Measurements from ENCODE around the gene GPAT3.
"Not testable (repeated sequence)": the region's sequence is repeated elsewhere in the genome, so short reads cannot be mapped to it uniquely, and the experiment has no call there.

GPAT3 gene

DNA sequence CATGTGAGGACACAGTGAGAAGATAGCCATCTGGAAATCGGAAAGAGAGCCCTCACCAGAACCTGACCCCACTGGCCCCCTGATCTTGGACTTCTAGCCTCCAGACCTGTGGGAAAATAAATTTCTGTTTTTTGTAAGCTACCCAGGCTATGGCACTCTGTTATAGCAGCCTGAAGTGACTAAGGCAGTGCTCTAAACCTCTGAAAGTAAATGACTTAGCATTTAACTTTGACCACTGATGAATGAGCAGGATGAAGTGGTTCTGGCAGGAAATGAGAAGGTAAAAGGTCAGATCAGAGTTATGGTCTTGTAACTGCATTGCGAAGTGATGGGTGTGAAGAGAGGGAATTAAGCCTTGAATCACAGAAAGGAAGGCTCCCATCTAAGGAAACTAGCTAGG, 17.0 kb downstream of the GPAT3 start:
- DNase-seq = no peak

DNA sequence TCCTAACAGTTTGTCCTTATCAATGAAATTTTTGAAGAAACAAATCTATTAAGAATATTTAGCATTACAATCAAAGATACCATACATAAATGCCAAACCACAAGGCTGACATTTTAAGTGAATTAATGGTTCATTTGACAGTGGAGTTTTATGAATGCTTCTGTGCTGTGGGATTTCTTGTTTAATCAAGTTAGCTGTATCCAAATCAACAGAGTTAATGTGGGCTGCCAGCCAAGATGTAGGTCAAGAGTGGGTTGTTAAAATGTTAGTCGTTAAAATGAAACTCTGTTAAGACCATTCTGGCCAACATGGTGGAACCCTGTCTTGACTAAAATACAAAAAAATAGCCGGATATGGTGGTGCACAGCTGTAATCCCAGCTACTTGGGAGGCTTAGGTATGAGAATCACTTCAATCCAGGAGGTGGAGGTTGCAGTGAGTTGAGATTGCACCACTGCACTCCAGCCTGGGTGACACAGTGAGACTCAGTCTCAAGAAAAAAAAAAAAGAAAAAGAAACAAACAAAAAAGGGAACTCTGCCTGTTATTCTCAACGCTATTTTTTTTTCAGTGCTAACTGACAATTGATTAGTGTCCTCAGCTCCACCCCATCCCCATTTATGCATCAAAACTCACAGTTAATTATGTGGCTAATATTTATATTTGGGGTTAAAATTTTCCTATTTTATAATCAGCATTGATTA, 20.2 kb downstream of the GPAT3 start:
- no peak for DNase-seq

DNA sequence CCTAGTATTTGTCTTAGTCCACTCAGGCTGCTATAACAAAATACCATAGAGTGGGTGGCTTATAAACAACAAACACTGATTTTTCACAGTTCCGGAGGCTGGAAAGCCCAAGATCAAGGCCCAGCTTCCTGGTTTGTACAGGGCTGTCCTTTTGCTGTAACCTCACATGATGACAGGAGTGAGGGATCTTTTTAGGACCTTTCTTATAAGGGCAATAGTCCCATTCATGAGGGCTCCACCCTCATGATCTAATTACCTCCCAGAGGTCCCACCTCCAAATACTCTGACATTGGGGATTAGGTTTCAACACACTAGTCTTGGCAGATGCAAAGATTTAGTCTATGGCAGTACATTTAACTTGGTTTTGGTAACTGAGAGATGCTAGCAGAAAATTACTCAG, 20.9 kb downstream of the GPAT3 start:
- no peak for DNase-seq

DNA sequence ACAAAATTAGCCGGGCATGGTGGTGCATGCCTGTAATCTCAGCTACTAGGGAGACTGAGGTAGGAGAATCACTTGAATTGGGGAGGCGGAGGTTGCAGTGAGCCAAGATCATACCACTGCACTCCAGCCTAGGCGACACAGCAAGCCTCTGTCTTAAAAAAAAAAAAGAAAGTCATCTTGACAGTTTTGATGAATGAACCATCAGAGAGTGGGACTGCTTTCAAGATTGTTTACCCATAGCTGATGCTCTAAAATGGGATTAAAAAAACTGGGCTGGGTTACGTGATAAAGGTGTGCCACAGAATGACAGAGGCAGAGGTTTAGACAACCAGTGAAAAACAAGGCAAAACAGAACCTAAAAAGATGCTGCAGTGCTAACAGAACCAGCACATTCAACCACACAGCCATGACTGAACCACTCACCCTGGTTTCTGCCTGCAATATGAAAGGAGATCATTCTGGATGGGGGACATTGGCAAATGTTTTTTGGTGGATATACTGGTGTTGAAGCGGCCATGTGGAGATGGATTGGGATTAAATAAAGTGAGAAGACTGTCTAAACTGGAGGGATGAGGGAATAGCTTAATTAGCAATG, 22.2 kb downstream of the GPAT3 start:
- DNase-seq = no peak

DNA sequence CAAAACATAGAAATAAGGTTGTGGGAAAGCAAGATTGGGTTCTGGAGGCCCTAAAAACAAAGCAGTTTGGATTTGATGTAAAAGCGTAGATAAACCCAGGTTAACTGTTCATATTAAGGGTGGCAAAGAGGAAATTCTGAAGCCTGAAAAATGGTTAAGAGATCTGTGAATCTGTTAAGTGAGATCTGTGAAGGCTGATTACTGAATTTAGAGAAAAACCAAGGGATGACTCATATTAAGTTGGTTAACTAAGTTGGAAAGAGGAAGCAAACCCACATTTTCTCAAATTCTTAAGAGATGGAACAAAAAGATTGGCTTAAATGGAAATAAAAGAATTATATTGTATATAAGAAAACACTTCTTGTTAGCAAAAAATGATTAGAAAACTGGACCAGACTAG, 22.8 kb downstream of the GPAT3 start:
- DNase-seq = no peak

DNA sequence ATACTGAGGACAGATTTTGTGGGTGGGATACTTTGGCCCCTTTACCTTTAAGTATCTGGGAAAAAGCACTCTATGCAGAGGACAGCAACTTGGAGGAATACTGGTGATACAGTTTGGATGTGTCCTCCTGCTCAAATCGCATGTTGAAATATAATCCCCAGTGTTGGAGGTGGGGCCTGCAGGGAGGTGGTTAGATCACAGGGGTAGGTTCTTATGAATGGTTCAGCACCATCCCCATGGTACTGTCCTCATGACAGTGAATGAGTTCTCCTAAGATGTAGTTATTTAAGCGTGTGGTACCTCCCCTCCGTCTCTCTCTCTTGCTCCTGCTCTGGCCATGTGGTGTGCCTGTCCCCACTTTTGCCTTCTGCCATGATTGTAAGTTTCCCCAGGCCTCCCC, 24.6 kb downstream of the GPAT3 start:
- no peak for DNase-seq

DNA sequence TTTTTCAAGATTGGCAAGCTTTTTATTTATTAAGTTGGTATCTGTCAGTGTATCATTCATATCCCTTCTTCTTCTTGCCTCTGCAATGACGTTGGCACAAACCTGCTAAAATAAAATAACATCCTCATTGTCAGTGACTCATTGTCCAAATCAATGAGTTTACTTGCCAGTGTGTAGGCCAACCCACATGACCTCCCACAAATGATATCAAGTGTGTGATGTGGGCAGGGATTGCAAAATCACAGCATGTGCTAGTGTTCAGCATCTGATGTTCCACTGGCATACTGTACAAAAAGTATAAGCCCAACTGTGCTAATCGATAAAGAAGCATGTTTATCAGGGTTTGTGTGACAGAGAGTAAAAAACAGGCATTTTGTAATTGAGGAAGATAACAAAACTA, 25.5 kb downstream of the GPAT3 start:
- DNase-seq = no peak

DNA sequence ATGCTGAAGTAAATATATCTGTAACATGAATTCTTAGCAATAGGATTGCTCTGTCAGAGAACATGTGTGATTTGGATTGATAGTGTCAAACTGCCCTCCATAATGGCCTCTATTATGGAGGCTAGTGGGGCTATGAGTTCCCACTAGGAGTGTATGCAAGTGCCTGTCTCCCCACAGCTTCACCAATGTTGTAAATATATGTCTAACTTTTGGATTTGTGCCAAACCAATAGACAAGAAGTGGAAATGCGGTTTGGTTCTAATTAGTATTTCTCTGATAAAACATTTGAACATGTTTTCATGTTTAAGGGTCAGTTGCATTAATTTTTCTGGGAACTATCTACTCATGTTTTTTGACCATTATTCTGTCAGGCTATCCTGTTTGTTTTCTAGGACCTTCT, 28.1 kb downstream of the GPAT3 start:
- no peak for DNase-seq

DNA sequence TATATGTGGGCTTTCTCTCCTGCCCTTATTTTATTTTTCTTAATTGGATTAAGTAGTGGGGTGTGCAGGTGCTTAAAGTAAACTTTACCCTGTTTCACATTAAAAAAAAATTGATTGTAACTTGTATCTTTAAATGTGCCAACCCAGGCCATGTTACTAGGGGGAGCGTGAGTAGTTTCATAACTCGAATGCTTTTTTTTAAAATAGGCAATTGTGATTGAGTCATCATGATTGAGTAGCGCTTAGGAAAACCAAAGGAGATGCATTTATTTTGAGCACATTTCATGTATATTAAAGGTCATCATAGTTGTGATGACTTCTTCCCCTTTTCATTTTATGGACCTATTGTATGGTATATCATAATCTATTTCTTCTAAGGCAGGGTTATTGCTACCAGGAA, 32.2 kb downstream of the GPAT3 start:
- DNase-seq = no peak

DNA sequence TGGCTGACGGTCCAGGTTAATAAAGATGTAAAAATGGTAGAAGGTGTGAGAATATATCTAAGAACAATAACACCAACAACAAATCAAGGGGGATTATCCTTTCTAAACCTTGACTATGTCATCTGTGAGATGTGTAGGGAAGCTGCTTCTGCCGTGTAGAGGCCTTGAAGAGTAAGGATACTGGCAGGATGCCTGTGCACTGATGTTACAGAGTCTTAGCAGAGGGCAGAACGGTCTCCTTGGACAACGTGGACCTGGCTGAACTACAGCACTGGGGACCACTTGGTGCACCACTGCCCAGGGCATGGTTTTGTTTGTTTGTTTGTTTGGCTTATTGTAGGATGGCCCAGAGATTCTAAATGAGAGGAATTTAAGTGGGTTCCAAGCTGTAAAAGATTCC, 33.5 kb downstream of the GPAT3 start:
- no peak for DNase-seq

DNA sequence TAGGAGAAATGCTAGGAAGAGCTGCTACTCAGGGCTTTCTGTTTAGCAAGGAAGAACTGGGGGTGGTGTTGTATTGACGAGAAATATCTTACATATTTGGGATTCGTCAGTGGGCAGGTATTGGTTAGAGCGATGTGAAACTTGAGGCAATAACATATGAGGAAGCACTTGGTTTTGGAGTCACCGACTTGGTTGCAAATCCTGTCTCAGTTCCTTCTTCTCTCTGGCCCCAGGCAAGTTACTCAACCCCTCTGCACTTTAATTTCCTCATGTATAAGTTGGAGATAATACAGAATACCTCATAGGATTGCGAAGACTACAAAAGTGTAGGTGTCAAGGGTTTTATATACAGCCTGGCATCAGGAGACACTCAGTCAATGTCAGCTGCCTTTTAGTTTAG, 34.1 kb downstream of the GPAT3 start:
- DNase-seq = no peak

DNA sequence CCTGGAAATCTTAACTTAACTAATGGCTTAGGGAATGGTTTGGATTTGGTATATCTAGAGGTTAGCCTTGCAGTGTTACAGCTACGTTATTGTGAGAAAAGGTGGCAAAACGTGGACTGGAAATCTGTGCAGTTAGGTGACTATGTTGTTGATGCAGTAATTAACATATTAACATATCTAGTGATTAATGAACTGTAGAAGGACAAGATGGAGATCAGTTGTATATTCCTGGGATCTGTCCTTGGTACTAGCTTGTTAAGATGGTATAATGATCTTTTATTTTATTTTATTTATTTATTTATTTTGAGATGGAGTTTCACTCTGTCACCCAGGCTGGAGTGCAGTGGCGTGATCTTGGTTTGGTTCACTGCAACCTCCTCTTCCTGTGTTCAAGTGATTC, 36.9 kb downstream of the GPAT3 start:
- DNase-seq = no peak

DNA sequence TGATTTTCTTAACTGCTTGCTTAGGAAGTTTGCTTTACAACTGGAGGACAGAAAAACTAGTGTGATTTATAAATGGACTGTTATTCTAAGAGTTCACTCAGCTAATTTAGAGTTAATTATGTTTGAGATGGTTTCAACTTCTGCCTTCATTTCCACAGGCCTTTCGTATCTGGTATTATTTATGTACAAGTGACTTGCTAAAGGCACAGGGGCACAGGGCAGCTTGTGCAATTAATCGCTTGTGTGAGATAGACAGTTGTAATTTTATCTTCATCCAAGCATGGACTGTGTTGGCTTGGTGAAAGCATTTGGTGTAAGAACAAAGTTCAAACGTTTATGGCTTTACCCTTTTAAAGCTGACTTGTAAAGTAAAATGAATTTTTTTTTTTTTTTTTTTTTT, 38.3 kb downstream of the GPAT3 start:
- no peak for DNase-seq

DNA sequence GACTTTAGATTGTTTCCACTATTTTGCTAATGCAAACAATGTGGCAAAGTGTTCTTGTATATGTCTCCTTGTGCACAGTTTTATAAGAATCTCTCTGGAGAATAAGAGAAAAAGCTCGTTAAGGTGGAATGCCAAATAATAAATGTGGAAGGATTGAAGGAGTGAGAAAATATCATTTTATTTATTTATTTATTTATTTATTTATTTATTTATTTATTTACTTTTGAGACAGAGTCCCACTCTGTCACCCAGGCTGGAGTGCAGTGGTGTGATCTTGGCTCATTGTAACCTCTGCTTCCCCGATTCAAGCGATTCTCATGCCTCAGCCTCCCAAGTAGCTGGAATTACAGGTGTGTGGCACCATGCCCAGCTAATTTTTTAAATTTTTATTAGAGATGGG, 40.3 kb downstream of the GPAT3 start:
- not testable (repeated sequence) for DNase-seq

DNA sequence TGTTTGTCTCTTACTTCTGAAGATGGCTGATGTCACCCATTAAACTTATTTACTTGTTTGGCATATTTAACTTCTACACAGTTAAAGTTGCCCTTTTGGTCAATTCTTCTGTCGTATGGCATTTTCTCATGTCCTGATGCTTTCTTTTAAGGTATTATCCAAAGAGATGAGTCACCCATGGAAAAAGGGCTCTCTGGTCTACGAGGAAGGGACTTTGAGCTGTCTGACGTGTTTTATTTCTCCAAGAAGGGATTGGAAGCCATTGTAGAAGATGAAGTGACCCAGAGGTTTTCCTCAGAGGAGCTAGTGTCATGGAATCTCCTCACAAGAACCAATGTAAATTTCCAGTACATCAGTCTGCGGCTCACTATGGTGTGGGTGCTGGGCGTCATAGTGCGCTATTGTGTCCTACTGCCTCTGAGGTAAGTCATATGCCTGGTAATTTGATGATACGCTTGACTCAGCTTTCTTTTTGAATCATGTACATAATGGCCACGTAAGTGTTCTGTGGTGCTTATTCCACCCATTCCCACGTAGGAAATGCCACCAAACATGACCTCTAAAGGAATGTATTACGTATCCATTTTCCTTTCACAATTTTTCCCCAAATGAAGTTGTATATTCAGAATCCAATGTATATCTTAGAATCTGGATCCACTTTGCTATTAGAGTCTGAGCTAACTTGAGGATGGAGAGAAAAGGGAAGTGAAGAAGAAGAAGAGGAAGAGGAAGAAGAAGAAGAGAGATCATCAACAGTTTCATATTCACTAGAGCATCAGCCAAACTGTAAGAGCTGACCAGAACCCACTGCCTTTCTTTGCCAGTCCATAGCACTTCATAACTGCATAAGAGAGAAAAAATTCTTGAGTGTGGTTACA, 45.7 kb downstream of the GPAT3 start:
- no peak for DNase-seq

DNA sequence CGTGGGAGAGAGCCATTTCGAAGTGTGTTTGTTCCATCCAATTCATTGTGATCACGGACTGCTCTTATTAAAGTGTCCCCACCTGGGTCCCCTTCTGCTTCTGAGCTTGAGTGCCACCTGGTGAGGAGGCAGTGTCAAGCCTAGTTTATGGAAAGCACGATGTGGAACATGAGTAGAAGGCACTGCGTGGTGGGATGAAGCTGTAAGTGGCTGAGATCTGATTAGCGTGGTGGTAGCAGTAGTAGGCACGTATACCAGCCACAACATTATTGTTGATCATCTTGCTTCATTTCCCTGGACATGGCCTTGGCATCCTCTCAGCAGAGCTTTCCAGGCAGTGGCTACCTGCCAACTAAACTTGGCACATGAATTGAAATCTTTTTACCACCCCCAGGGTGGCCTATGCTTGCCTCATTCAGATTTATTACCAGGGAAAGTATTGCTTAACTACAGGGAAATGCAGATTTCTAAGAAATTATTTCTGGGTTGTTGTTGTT, 46.4 kb downstream of the GPAT3 start:
- no peak for DNase-seq

DNA sequence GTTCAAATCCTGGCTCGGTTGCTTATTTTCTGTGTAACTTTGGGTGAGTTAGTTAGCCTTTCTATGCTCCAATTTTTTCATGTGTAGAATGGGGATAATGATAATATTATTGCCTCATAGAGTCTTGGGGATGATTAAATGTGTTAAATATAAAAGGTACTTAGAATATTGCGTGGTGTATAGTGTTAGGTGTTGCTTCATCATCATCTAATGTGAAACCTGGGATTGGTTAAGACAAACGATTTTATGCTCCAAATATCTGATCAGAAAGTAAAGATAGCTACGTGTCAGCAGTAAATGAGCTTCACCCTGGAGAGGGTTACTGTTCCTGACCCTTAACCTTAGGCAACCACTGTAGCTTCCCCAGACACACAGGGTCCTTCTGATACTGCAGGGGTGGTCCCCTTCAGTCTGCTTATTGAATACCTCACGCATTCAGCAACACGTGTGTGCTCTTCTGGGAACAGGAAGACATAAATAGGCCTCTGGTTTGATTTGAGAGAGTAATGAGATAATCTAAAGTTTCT, 50.1 kb downstream of the GPAT3 start:
- DNase-seq = no peak

DNA sequence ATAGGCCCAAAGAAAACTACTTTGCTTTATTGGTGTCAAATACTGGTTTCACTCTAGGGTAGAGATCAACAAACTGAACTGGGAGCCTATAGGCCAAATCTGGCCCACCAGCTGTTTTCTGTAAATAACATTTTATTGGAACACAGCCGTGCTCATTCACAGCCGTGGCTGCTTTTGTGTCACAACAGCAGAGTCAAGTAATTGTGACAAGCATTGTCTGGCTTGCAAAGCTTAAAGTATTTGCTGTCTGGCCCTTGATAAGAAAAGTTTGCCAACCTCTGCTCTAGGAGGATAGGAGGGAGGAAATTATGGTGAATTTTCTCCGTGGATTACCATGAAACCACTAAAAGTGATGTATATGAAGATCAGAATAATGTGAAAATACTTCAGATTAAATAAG, 53.4 kb downstream of the GPAT3 start:
- no peak for DNase-seq

DNA sequence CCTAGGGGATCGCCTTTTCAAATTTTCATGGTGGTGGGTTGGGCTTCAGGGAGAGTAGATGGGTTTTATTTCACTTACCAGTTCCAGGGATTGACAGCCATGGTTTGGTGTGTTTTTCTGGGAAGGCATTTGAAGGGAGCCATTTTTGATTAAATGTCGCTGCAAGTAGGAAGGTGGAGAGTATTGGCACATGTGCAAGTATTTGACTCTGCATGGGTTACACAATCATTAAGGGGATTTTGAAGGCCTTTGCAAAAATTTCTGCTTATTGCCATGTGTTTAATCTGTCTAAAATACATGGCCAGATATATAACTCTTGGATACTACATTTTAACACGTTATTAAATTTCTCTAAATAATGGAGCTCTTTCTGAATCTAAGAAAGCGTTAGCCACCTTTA, 55.1 kb downstream of the GPAT3 start:
- DNase-seq = no peak

DNA sequence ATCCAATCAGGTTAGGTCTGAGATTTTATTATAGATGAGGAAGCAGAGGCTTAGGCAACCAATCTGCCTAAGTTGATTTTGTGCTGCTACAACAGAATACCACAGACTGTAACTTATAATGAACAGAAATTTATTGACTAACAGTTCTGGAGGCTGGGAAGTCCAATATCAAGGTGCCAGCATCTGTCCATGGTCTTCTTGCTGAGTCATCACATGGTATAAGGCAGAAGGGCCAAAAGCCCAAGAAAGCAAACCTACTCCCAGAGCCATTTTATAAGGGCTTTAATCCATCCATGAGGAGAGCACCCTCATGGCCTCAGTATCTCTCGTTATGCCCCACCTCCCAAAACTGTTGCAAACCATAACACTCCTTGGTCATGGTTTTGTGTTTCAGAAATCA, 55.8 kb downstream of the GPAT3 start:
- DNase-seq = no peak

DNA sequence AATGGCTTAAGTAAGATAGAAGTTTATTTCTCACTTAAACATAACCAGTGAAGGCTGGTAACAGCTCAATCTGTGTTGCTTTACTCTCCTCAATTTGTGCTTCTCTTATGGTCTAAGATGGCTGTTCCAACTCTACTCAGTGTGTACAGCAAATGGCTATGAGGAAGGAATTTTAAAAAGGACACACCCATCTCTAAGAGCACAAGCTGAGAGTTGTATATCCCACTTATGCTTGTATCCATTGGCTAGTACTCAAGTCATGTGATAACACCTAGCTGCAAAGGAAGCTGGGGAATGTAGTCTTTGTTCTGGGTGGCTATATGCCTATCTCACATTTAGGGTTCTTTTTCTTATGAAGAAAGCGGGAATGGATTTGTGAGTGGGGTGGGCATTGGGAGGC, 63.3 kb downstream of the GPAT3 start:
- no peak for DNase-seq

DNA sequence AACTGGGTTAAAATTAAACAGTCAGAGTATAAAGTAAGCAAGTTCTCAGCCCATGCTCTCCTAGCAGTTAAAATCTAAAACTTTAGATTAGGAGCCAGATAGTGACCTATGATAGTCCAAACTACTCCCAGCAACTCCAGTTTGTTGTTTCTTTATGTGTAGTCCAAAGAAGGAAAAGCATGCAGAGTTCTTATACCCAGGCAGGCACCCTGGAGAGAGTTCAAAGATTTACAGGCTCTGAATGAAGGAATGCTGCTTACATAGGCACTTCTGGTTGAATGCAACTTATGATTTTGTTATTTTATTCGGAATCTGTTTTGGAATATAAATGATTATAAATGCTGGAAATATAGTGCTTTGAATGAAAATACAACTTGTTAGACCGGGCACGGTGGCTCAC, 67.2 kb downstream of the GPAT3 start:
- DNase-seq = no peak

DNA sequence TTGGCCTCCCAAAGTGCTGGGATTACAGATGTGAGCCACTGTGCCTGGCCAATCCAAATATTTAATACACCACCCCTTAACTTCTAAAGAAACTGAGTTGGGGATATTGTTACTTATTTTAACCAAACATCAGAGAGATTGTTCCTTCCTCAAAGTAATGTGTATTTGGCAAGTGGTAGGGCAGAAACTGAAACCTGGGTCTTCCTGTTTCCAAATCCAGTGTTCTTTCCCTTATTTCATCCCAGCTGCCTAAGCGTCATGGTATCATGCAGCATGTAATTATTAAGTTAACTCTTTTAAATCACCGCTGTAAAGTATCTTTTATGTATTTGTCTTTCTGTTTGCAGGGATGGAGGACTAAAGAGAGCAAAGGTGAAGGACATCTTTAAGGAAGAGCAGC, 68.4 kb downstream of the GPAT3 start:
- DNase-seq = no peak

DNA sequence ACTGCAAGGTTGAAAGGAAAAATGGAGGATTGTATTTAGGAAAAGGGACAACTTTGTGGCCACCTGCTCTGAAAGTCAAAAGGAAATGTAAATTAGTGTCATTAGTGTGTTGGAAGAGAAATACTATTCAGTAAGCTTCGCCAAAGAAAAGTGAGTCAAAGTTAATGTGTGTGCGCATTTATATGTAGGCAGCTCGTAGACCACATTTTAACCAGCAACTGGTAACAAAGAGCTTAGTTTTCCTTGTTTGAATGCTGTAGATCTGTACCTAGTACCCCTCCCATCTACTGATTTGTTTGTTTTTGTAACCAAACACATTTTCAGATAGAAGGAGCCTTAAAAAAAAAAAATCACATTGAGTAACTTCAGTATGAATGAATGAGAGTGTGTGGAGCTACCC, 69.3 kb downstream of the GPAT3 start:
- DNase-seq = no peak

Measured in activated CD4-positive, alpha-beta T cell treated with anti-CD3 and anti-CD28 coated beads, Interleukin-2, amount 50 U/mL, for 1 hour (primary cell).